WERI-Rb-1 (cell line): ENCODE measurements around the gene ATP2A3.

Experiments used
- DNase-seq: peaks from one replicate; pipeline ENCODE4 v3.0.0-alpha.2; 2020
- H3K27ac ChIP-seq: fragments of 250-450 bp; sonication (Bioruptor Pico); 2 replicates; pipeline ENCODE4 v1.5.1; 2020; ENCODE audit warnings: mild to moderate bottlenecking, moderate library complexity
- H3K27me3 ChIP-seq: fragments of 250-450 bp; sonication (Bioruptor Pico); 2 replicates; pipeline ENCODE4 v1.5.1; 2021; ENCODE audit warnings: mild to moderate bottlenecking, low read depth, moderate library complexity; ENCODE audit not compliant: insufficient read depth, severe bottlenecking
- H3K36me3 ChIP-seq: fragments of 250-450 bp; sonication (Bioruptor Pico); 2 replicates; pipeline ENCODE4 v1.5.1; 2020; ENCODE audit warnings: mild to moderate bottlenecking, moderate library complexity
- H3K4me3 ChIP-seq: 2 replicates; pipeline ENCODE4 v1.5.1; 2011; ENCODE audit warnings: low read depth, mild to moderate bottlenecking, control low read depth, low read length
- H3K9me3 ChIP-seq: fragments of 250-450 bp; sonication (Bioruptor Pico); 2 replicates; pipeline ENCODE4 v1.5.1; 2021; ENCODE audit warnings: mild to moderate bottlenecking, moderate library complexity; ENCODE audit not compliant: severe bottlenecking
- TF ChIP-seq, protein P1 (sequence below): IDR thresholded peaks from 2 replicates; pipeline ENCODE4 v1.5.1; 2011; ENCODE audit warnings: low read depth, mild to moderate bottlenecking, control low read depth, inconsistent platforms, low read length

ATP2A3 gene

DNA sequence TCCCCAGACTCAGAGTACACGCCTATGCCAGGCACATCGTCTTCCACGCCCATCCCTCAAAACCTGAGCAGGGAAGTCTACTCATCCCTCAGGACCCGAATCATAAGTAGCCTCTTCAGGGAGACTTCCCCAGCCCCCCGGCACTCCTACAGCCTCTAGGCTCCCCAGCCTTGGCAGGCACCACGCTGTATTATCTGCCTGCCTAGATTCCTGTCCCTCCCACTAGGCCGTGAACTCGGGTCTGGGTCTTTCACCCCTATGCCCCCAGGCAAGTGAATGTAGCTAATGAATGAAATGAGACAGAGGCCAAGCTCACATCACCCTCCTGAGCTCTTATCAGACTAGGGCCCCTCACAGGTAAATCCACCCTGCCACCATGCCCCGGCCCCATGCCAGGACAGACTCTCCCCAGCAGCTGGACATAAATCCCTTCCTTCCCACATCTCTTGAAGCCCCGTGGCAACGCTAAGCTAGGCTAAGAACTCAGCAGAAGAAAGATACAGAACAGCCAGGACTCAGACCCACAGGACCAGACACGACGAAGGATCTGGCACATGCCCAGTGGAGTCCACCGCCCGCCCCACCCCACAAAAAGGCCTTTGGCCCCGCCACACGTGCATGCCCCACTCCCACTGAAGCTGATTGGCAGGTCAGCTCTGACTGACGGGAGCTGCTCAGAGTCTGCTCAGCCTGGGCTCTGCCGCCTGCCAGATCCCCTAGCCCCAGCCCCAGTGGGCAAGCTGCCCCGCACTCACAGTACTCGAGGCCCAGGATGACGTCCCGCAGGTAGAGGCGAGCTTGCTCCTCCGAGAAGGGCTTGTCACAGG lies 84.4 kb downstream of the ATP2A3 start:
- peak; percentile 91 for DNase-seq
- Histone ChIP-seq H3K4me3 (peak overlapping the region; percentile 27), H3K9me3 (no peaks in the 10 kb centered on the region), H3K27ac (peak overlapping the region; percentile 99), H3K36me3 (peaks cover 77% of the 10 kb centered on the region), H3K27me3 (no peaks in the 10 kb centered on the region)
- TF ChIP-seq, protein P1, sequence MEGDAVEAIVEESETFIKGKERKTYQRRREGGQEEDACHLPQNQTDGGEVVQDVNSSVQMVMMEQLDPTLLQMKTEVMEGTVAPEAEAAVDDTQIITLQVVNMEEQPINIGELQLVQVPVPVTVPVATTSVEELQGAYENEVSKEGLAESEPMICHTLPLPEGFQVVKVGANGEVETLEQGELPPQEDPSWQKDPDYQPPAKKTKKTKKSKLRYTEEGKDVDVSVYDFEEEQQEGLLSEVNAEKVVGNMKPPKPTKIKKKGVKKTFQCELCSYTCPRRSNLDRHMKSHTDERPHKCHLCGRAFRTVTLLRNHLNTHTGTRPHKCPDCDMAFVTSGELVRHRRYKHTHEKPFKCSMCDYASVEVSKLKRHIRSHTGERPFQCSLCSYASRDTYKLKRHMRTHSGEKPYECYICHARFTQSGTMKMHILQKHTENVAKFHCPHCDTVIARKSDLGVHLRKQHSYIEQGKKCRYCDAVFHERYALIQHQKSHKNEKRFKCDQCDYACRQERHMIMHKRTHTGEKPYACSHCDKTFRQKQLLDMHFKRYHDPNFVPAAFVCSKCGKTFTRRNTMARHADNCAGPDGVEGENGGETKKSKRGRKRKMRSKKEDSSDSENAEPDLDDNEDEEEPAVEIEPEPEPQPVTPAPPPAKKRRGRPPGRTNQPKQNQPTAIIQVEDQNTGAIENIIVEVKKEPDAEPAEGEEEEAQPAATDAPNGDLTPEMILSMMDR = no peak

DNA sequence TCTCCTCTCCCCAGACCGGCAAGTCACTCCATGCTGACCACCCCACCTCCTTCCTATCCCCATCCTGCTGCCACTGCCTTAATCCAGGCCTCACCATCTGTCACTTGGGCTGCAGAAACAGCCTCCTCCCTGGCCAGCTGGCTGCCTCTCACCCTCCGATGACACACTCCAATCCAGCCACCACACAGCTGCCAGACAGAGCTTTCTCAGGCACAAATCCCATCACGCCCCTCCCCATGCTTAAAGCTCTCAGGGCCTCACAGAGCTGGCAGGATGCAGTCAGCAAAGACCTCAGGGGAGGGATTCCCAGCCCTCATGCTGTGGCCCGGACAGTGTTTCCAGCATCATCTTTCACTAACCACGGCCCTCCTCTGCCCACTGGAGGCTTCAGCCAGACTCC lies 85.1 kb downstream of the ATP2A3 start:
- no peaks in the 10 kb centered on the region for H3K27me3 ChIP-seq
- DNase-seq = peak; percentile 99
- H3K9me3 ChIP-seq = no peaks in the 10 kb centered on the region
- TF ChIP-seq, protein P1 = no peak
- peak overlapping the region; percentile 99 for H3K27ac ChIP-seq
- peaks cover 75% of the 10 kb centered on the region for H3K36me3 ChIP-seq
- peak overlapping the region; percentile 27; the same call in 1 of the 2 replicates for H3K4me3 ChIP-seq

DNA sequence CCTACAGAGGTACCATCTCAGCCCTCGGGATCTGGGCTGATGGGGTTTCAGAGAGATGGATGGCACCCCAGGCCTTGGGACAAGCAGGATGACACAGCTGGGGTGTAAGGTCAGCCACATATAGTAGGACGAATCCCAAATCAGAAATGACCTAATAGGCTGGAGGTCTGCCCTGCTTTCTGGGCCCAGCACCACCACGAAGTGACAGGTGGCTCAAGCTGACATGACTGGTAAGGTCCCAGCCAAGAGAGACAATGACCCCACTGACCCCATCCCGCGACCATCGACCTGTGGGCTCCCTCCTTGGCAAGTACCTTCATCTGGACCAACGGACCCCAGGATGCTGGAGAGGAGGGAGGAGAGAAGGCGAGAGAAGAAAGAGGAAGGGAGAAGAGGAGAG lies 87.0 kb downstream of the ATP2A3 start:
- peaks cover 75% of the 10 kb centered on the region for H3K36me3 ChIP-seq
- no peak for DNase-seq
- no peaks in the 10 kb centered on the region for H3K9me3 ChIP-seq
- no peaks in the 10 kb centered on the region for H3K27me3 ChIP-seq
- H3K27ac ChIP-seq = peak overlapping the region; percentile 99
- no peak overlapping the region for H3K4me3 ChIP-seq
- TF ChIP-seq, protein P1 = no peak

DNA sequence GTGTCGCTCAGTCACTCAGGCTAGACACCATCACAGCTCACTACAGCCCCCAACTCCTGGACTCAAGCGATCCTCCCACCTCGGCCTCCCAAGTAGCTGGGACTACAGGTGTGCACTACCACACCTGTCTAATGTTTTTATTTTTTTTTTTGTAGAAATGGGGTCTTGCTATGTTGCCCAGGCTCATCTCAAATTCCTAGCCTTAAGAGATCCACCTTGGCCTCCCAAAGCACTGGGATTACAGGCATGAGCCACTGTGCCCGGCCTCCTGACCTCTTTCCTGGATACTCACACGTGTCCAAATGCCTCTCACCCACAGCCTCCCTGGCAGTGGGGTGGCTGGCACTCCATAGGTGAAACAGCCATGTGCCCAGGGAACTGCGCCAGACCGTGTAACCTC lies 88.9 kb downstream of the ATP2A3 start:
- no peaks in the 10 kb centered on the region for H3K27me3 ChIP-seq
- peaks cover 77% of the 10 kb centered on the region for H3K36me3 ChIP-seq
- no peaks in the 10 kb centered on the region for H3K9me3 ChIP-seq
- no peak overlapping the region for H3K4me3 ChIP-seq
- TF ChIP-seq, protein P1 = no peak
- no peak for DNase-seq
- H3K27ac ChIP-seq = no peak overlapping the region
